ENCODE results near the gene CMTM1.

Gene CMTM1

GRCh38 chr16:66572356-66572755 is 6.1 kb downstream of the CMTM1 start:
- Histone ChIP-seq H3K9me3 (no peaks in the 10 kb centered on the region), H3K27me3 (no peaks in the 10 kb centered on the region), H3K4me3 (no peak overlapping the region), H3K36me3 (no peaks in the 10 kb centered on the region), H3K4me1 (peaks cover 0 to 16% (median 0%) of the 10 kb centered on the region in 4 donors), H3K27ac (no peak overlapping the region)
- no peak for TF ChIP-seq CTCF (IDR thresholded peaks at IDR 0.05)
- intact Hi-C loops (cut with DNase I; ENCODE audit: low total_unique reads): no loop called here
- no peak for DNase-seq

- no peaks in the 10 kb centered on the region for H3K36me3 ChIP-seq
- intact Hi-C loops (cut with DNase I; ENCODE audit: low total_unique reads): no loop called here
- peaks cover 0 to 15% of the 10 kb centered on the region in 2 donors for H3K27me3 ChIP-seq
- H3K9me3 ChIP-seq: no peaks in the 10 kb centered on the region
- no peak overlapping the region for H3K4me3 ChIP-seq
- DNase-seq: no peak
- no peak for TF ChIP-seq CTCF (IDR thresholded peaks at IDR 0.05)
- H3K4me1 ChIP-seq: peaks cover 0 to 20% (median 9%) of the 10 kb centered on the region in 4 donors
- H3K27ac ChIP-seq: no peak overlapping the region
These were observed 7.8 kb downstream of the CMTM1 start for GRCh38 chr16:66574081-66574480.

GRCh38 chr16:66574531-66574930 is 8.3 kb downstream of the CMTM1 start:
- Histone ChIP-seq H3K4me1 (peaks cover 0 to 17% (median 11%) of the 10 kb centered on the region in 4 donors), H3K4me3 (no peak overlapping the region), H3K9me3 (no peaks in the 10 kb centered on the region), H3K36me3 (no peaks in the 10 kb centered on the region), H3K27me3 (peaks cover 0 to 16% of the 10 kb centered on the region in 2 donors), H3K27ac (no peak overlapping the region)
- intact Hi-C loops (cut with DNase I; ENCODE audit: low total_unique reads): no loop called here
- TF ChIP-seq CTCF (IDR thresholded peaks at IDR 0.05): no peak
- DNase-seq: no peak

- Histone ChIP-seq H3K4me1 (peaks cover 0 to 13% (median 11%) of the 10 kb centered on the region in 4 donors), H3K27ac (no peak overlapping the region), H3K36me3 (no peaks in the 10 kb centered on the region), H3K27me3 (peaks cover 0 to 16% of the 10 kb centered on the region in 2 donors), H3K9me3 (no peaks in the 10 kb centered on the region), H3K4me3 (no peak overlapping the region)
- DNase-seq: no peak
- intact Hi-C loops (cut with DNase I; ENCODE audit: low total_unique reads): no loop called here
- no peak for TF ChIP-seq CTCF (IDR thresholded peaks at IDR 0.05)
These were observed 8.8 kb downstream of the CMTM1 start for GRCh38 chr16:66575060-66575459.

GRCh38 chr16:66576296-66576695 is 10.1 kb downstream of the CMTM1 start:
- no peak for TF ChIP-seq CTCF (IDR thresholded peaks at IDR 0.05)
- DNase-seq: no peak
- no peak overlapping the region for H3K4me3 ChIP-seq
- no peaks in the 10 kb centered on the region for H3K9me3 ChIP-seq
- H3K27me3 ChIP-seq: peaks cover 0 to 16% of the 10 kb centered on the region in 2 donors
- H3K4me1 ChIP-seq: peaks cover 0 to 22% (median 14%) of the 10 kb centered on the region in 4 donors
- no peak overlapping the region for H3K27ac ChIP-seq
- H3K36me3 ChIP-seq: no peaks in the 10 kb centered on the region
- intact Hi-C loops (cut with DNase I; ENCODE audit: low total_unique reads): no loop called here

Data from tibial artery (tissue), 4 donors.